ENCODE data around the gene GNG4. TPM values are rescaled to one million over a fixed set of nuclear protein-coding genes. Genes with fewer than 3 reads are reported as not detected.

The GNG4 gene
- total RNA-seq, 4 donors from 2014 or later = not detected

DNA sequence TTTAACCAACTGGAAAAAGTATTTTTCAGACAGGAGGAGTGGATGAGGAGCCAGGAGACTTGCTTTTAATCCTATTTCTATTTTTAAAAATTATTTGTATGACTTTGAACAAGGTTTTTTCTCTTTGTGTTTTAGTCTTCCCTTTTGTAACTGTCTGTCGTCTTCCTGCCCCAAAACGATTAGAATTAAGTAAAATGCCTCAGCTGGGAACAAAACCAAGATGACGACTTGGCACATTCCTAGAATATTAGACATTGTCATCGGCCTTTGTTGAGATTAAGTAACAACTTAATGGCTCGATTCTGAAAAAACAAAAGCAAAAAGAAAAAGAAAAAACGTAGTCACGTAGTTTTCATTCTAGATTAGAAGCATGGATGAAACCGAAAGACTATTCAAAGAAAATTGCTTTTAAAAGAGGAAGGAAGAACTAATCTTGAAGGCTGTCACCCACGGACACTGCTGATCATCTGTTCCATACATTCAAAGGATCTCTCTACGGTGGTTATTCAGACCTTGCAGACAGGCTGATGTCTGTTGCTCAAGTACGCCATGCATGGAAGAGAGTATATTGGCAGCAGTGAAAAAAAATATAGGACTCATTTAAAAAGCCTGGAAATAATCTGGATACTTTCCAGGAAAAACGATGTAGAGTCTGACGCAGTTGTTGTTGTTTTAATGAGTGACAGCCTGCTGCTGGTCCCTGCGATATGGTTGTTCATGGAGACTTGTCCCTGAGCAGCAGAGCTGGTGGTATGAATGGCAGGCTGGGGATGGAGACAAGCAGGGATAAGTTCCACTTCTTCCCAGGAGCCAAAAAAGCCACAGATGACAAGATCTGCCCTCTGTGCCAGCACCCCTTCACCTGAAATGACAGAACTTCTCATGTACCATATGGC is 16.8 kb downstream of the GNG4 start:
- no peak for TF ChIP-seq CTCF (IDR thresholded peaks at IDR 0.05; ENCODE audit: low read depth)

GRCh38 chr1:235631816-235632215 is 17.8 kb downstream of the GNG4 start:
- TF ChIP-seq CTCF (IDR thresholded peaks at IDR 0.05; ENCODE audit: low read depth) = no peak

DNA sequence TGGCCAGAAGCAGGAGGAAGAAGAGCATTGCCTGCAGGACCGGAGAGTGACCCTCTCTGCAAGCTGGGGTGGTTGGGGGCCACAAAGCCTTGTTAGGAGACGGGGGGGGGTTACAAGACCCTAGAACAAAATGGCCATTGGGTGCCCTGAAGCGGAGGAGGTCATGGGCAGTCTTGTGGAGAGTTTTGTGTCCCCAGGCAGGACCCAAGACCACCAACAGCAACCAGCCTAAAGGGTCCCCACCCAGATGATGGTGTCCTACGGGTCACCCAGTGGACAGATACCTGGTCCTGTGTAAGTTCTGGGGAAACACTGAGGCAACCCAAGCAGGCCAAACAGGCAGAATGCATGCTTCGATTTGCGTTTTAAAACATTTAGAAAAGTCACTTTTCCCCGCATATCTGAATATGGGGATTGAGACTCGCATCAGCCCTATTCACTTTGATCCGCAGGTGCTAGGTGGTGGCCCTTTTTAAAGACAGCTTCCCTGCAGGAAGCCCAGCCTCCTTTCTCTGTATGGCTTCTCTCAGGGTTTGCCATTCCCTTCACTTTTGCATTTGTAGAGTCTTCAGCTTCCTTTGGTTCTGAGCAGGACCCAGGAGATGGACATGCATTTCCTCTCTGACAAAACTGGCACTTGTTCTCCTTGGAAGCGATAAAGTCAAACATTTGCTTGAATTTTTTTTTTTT is 21.1 kb downstream of the GNG4 start:
- no peak for TF ChIP-seq CTCF (IDR thresholded peaks at IDR 0.05; ENCODE audit: low read depth)

- no peak for TF ChIP-seq CTCF (IDR thresholded peaks at IDR 0.05; ENCODE audit: low read depth)
Observed at GRCh38 chr1:235625831-235626230, 23.8 kb downstream of the GNG4 start.

- no peak for TF ChIP-seq CTCF (IDR thresholded peaks at IDR 0.05; ENCODE audit: low read depth)
Observed at GRCh38 chr1:235625340-235625739, 24.2 kb downstream of the GNG4 start.

DNA sequence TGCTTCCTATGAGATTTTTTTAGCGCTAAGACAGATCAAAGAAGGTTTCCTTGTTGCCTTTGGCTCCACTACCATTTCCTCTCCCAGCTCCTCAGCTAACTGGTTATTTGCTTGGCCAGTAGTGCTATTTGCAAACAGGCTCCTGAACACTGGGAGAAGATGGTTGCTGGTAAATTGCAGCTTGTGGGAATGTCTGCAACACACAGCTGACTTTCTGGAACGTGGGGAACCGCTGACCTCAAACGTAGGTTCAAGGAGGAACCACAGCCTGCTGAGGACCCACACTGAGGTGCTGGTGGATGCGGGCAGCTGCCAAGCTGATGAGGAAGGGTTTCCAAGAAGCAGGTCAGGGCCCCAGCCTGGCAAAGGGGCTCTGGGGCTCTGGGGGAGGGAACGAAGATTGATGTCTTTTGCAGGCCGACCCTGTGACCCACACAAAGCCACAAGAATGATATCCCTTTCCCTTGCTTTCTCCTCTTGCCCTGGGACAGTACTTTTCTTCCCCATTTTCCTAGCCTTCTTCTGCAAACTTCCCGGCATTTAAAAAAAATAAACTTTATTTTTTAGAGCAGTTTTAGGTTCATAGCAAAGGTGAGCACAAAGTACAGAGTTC is 24.8 kb downstream of the GNG4 start:
- no peak for TF ChIP-seq CTCF (IDR thresholded peaks at IDR 0.05; ENCODE audit: low read depth)

All from subcutaneous adipose tissue (tissue), 4 donors.